GM19455 (cell line): Measurements from ENCODE around the gene LRRN2.
"Not testable (repeated sequence)": the region's sequence is repeated elsewhere in the genome, so short reads cannot be mapped to it uniquely, and the experiment has no call there.

Experiments used
- ATAC-seq: cut with Tn5 transposase; IDR thresholded peaks from one replicate; pipeline ENCODE4 v1.9.1; 2021; ENCODE audit not compliant: unreplicated experiment

The LRRN2 gene

DNA sequence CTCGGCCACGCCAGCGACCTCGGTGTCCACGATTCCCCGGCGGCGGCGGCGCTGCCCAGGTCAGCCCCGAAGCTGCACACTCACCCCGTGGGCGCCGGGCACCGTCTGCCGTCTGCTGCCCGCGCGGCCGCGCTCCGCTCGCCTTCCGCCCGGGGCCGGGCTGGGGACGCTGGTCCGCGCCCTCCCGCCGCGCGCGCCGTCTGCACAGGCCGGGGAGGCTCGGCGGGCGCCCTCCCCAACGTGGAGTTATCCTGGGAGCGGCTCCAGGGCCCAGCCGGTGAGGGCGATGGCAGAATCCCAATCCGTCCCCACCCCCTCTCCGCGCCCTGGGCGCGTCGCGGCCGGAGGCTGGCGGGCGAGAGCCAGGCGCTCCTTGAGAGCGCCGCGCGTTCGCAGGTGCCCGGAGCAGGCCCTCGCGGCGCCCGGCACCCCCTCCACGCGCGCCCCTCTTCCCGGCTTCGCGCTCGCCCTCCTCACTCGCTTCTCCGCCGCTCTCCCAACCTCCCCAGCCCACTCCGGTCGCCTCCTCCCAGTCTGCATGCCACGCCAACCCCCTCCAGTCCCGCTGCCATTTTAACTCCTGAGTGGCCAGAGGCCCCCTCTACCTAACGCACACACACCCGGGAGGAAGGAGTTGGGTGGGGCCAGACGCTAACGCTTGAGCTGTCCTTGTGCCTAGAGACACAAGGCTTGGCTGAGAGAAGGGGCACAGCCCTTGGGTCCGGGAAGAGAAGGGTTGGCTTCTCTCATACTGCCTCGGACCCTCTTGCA is at the start of gene LRRN2:
Gene LRRN2 (minus strand): TSS at position 503 of the 771 bp plus-strand sequence. CDS start 65,746 bp downstream, outside the sequence.
- no peak for ATAC-seq

DNA sequence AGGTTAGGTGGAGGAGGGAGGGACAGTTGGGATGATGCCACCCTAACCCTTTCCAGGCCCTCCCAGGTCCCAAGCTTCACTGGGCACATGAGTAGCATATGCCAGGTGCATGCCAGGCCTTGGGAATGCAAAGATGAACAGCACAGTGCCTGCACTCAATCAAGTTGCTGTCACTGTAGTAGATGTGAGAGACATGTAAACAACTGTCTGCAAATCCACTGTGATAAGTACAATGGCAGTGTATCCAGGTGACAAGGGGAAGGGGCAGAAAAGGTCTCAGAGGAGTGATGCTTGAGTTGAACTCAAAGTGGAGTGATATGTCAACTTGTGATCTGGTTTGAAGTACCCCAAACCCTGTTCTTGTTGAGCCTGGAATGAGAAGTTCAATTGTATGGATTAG is 49.5 kb upstream of the LRRN2 start:
- no peak for ATAC-seq

DNA sequence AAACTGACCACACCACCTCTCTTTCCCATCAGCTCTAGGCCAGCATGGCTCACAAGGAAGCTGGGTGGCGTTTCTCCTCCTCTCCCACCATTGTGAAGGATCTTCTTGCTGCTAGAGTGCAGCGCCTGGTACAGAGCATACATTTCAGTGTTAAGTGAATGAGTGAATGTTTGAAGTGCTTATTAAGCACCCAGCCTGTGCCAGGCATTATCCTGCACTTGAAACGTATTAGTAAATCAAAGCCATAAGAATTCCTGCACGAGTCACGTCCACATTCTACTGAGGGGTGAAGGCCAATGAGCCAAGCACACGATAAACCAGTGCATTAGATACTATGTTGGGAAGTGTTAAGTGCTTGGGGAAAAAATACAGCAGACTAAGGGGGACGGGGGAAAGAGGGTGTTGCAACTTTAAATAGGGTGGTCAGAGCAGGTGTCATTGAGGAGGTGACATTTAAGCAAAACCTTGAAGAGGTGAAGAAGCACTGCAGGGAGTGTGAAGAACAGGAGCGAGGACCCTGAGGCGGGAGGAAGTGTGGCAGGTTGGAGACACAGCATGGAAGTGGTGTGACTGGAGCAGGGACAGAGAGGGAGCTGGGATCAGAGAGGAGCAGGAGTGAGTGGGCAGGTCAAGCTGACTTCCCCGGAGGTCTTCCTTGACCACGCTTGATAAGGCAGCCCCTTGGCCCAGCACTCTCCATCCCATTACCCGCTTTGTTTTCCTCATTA is 48.5 kb upstream of the LRRN2 start:
- no peak for ATAC-seq

DNA sequence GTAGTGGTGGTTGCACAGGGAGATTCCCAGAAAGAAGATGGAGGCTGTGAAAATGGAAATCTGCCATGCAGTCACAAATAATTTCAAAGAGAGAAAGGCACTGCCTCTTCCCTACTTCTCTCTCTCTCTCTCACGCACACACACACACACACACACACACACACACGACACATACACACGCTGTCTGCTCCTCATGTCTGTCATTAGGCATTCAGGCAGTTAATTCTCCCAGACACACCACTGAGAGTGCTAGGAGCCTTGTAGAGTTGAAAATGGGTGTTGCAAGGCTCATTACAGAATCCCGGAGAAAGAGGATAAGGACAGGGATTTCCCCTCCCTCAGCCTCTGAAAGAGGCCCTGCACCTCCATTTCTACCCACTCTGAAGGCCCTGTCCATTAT is 47.8 kb upstream of the LRRN2 start:
- ATAC-seq, result no peak

DNA sequence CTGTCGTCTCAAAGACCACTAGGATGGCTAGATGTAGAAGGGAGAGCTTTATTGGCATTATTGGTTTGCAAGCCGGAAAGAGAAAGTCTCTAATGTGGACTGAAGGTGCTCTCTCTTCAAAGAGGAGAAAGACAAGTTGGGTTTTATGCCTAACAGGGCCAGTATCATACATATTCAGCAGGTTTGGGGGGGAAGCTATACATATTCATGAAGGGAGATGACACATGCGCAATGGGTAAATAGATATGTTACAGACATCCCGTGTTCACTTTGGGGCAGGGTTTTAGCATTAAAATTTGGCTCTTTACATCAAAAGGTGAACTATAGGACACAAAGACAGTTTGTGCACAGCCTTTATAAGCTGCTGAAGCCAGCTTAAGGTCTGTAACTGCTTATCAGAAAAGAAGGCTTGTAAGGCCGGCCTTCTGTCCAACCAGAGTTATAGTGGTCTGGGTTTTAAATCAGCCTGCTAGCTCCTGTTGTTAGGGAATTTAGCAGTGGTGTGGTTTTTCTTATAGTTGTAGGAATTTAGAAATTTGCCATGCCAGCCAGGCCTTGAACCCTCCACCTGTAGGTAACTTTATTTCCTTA is 46.5 kb upstream of the LRRN2 start:
- no peak for ATAC-seq

DNA sequence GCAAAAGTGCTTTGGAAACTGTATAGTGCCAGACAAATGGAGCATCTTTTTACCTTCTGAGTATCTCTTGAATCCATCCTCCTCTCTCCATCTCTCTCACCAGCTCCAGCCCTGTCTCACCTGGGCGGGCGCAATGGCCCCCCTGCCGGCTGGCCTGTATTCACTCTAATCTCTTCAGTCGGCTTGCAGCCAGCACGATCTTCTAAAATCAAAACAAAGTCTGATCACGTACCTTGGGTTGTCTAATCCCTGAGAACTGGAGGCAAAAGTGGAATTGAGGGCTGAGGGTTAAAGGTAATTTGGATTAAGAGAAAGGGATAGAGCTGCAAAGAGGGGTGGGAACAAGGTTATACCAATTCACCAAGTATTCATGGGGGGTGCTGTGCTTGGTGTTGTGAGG is 46.0 kb upstream of the LRRN2 start:
- no peak for ATAC-seq

DNA sequence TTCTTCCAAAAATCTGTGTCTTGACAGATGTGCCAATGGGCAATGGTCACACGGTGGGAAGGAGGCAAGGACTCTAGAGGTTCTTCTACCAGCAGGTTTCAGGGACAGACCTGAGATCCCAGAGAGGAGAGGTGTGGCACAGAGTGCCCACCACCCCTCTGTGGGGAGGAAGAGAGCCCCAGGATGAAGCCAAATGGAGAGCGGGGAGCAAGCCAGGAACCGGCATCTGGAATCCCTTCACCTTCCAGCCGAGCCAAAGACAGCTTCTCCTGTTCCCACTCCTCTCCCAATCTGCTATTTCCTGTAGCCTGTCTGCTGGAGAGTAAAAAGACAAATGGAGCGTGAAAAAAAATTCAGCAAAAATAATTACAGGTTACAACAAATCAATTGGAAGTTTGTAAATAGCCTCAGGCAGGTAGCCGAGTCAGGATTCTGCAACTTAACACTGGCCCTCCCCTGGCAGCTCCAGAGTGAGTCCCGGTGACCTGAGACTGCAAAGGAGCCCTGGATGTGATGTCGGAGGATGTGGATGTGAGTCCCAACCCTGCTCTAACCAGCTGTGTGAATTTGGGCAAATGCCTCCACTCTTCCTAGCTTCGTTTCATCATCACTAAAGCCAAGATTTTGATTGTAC is 45.4 kb upstream of the LRRN2 start:
- ATAC-seq, result no peak

DNA sequence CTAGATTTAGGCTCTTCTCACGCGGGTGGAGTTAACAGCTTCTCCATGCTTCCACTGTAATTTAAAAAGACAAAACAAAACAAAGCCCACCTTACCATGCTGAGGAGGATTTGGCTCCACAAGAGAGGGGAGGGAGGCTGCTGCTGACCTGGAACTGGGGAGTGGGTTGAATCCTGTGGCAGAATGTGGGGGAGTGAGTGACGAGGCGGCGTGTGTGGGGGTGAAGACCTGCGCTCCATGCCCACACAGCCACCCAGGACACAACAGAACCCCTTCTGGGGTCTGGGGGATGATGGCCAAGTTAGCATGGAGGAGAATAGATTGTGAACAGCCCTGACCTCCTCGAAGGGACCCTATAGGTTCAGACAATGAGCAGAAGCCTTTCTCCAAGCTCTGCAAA is 44.0 kb upstream of the LRRN2 start:
- no peak for ATAC-seq

DNA sequence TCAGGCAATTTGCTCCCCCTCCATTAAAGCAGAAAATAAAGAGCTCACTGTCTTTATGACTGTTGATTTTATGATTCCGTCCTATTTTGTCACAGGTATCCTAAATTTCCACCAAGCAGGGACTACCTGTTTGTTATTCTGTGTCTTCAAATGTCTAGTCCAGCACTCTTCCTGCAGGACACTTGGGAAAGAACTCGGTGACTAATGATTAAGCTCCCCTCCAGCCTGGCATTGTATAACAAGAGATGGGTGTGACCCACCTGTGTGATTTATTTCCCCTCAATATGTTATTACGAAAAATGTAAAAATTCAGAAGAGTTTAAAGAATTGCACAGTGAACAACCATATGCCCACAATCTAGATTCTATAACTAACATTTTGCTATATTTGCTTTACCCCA is 42.9 kb upstream of the LRRN2 start:
- no peak for ATAC-seq

DNA sequence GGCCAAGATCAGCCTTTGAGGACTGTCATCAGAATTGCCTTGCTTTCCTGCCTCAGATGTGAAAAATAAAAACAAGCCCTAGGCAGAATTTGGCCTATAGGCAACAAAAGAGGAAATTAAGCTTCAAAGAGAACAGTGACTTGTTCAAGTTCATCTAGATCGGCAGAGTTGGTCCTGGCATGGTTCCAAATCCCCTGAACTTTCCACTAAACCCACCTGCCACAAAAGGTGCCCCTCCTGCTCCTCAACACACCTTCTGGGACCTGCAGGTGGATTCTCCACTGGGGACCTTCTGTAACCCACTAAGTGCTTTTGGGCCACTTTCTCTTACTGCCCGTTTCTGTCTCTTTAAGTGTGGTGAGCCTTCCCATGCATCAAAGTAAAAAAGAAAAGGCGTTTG is 42.5 kb upstream of the LRRN2 start:
- ATAC-seq, result no peak

DNA sequence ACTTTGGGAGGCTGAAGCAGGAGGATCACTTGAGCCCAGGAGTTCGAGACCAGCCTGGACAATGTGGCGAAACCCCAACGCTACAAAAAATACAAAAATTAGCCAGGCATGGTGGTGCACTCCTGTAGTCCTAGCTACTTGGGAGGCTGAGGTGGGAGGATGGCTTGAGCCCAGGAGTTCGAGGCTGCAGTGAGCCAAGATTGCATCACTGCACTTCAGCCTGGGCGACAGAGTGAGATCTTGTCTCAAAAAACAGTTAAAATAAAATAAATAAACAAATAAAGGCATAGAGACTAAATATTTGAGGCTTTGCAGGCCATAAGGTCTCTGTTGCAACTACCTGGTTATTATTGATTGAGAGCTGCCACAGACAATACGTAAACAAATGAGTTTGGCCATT is 41.9 kb upstream of the LRRN2 start:
- ATAC-seq, result not testable (repeated sequence)

DNA sequence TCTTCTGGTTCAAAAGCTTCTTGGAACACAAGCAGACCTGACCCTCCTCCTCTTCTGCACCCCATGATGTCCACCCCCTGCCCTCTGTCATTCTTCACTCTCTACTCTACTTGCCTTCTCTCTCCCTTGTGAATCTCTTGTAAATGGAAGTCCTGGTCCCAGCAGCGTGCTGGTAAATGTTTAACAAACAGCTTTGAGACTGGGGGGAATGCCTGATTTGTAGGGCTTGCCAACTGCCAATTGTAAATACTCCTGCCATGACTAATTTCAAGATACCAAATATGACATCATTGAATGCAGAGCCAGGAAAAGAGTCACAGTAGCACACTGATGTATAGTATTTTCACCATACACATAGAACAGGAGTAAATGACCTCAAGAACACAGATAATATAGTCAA is 40.9 kb upstream of the LRRN2 start:
- ATAC-seq, result no peak

DNA sequence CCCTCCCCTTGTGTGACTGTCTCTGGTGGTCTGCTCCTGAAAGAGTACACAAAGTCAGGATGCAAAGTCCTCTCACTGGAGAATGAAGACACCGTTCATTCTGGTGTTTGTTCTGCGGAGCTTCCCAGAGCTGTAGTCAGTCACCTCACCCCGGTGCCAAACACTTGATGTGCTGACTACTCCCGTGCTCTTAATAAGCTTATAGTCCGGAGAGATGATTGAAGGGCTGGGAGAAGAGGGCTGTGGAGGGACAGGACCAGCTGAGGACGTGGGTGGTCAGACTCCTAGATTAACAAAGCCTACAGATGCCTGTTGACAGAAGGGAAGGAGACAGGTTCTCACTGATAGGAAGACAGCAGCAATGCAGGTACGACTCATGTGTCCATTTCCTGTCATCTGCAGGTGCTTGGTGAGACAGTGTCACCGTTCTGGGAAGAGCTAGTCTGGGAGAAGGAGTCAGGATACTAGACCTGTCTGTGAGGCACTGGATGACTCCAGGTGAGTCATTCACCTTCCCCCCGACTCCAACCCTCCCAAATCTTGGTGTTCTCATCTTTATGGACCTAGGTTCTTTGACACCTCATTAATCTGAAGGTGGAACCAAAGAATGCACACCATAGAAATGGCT is 40.4 kb upstream of the LRRN2 start:
- no peak for ATAC-seq

DNA sequence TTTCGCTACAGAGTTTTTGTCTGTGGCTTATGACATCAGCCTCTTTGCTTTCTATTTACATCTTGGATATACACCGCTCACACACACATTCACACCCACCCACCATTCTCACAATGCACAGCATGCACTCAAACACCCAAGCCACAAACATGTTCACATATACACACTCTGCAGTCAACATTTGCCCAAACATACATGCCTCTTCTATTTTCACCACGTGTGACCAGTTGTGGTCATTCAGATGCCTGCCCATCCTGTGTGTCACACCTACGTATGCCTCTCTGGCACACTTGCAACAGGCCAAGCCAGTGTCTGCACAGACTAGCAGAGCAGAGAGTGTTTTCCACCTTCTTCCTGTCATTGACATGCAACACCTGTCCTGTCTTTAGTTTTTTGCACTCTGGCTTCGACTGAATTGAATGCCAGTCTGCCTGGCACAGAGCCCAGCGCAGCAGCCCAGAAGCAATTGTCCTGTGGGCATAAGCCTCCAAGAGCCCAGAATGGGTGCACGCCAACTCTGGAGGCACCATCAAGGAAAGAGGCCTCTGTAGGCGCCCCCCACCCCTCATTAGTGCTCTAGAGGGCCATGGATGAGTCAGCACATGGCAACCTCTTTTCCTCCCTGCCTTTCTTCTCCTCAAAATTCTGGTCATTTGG is 37.7 kb upstream of the LRRN2 start:
- no peak for ATAC-seq

DNA sequence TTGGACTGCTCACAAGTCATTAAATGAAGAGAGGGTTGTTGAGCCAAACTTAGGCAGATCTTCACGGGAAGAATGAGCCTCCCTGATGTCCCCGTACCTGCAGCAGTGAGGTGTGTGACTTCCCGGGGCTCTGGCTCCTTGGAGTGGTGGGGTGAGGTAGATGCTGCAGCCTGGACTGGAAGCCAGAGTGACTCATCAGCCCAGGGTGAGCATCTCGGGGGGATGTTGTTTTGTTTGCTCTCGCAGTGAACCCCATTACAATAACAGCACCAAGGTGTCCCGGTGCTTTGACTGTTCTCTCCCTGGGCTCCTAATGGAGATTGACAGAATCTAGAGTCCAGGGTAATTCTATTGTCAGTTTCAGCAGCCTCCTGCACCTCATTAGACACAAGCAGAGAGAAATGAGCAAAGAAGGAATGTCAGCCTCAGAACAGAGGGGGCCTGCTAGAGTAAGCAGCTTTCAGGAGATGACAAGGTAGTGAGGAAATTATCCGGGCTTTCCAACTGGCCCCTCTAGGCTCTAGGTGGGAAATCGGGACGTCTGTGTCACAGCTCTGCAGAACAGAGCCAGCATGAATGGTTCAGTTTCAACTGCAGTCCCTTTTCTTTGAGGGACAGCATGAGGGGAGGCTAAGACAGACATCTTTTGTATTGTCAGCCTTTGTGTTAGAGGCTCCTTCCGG is 36.0 kb upstream of the LRRN2 start:
- ATAC-seq, result no peak

DNA sequence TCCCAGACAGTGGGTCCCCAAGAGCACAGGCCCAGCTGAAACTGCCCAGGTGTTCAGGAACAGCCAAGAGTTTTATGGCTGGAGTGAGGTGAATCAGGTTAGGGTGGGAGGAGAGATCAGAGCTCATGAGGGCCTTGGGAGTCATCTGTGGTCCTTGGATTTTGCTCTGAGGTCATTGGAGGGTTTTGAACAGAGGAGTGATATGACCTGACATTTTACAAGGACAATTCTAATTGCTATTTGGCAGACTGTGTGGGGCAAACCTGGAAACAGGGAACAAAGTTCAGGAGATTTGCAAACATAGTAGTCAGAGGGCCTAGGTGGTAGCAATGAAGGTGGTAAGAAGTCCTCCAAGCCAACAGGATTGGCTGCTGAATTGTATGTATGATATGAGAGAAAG is 31.1 kb upstream of the LRRN2 start:
- no peak for ATAC-seq

DNA sequence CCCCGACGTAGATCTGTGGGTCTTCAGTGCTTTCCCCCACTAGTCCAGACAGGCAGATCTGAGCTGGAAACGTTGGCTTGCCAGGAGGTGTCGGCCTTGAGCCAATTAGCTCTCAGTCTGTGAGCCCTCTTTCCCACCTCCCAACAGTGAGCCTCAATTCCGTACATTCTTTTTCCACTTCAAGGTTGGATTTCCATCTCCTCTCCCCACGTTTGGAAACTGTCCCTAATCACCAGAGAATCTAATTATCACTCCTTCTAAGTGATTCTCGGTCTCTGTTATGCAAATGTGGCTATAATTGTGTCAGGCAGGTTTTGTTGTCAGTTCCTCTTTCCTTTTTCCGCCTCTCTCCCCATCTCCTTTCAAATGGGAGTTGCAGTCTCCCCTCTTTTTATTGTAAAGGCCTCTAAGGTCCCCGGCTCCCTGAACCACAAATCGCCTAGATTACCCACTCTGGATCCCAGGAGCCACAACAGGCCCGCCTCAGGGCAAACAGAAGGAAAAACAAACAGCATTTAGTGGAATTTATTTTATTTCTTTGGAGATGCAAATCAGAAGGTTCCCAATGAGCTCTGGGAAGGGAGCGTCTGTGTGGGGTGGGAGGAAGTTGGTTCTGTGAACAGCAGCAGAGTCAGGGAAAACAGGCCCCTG is 29.4 kb upstream of the LRRN2 start:
- ATAC-seq, result peak; percentile 74

DNA sequence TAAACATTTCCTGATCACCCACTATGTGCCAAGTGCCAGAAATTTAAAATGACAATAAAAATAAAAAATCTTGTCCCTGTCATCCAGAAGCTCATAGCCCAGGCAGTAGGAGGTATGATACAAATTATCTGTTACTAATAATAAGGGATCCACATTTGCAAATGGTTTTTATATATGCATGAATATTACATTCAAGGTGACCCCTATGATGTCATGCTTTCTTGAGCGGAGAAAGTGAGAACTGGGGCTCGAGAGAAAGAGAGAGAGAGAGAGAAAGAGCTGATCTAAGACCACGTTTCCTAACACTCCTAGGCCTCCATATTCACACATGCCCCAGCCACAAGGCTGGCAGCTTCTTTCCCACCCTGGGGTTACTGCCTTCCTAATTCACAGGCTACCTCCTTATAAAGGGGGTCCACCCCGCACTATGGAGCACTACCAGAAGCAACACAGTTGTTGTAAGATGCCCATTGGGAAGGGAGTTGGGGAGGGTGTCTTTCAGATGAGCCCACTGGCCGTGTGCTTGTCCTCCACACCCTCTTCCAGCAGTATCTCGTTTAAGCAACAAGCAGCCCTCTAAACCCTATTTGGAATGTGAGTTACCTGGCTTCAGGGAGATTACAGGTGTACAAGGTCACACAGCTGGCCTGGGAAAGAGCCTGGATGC is 28.8 kb upstream of the LRRN2 start:
- peak; percentile 22 for ATAC-seq

DNA sequence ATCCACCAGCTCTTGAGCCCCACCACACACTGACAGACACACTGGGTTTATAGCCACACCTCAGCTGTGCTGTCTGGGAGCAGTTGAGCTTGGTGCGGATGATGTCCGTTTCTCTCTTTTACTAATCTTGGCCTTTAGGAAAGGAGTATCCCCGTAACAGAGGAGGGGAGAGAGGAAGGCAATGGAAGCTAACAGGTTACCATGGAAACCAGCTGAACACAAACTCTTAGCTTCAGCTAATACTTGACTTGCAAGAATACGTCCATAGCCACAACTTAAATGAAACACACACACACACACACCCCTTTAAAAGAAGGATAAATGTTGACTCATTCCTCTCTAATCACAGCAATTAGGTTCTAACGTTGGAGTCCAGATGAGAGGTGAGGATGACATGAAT is 28.0 kb upstream of the LRRN2 start:
- no peak for ATAC-seq
